ENCODE measurements around the gene PALD1. TPM values are rescaled to one million over a fixed set of nuclear protein-coding genes. Genes with fewer than 3 reads are reported as not detected.

The PALD1 gene
- polyA plus RNA-seq, 3 donors: 0.04 to 0.11 TPM; not detected in 1

GRCh38 chr10:70487824-70488223 lies 9.3 kb downstream of the PALD1 start:
- Histone ChIP-seq H2AFZ (ENCODE audit: insufficient read depth, low read depth, low read length, poor library complexity, severe bottlenecking) (no peak overlapping the region), H3K9ac (ENCODE audit: insufficient read depth, low read length, poor library complexity, severe bottlenecking) (no peak overlapping the region), H3K4me1 (ENCODE audit: control insufficient read depth in 1 of 2, insufficient read depth in 2 of 2, low read length in 2 of 2) (peaks cover 4 to 8% of the 10 kb centered on the region in 2 donors), H4K20me1 (ENCODE audit: insufficient read depth, low read length) (no peaks in the 10 kb centered on the region), H3K4me2 (replicated peaks; ENCODE audit: extremely low read depth, low read length, poor library complexity, severe bottlenecking) (no peak overlapping the region), H3K79me2 (ENCODE audit: insufficient read depth, low read length) (no peaks in the 10 kb centered on the region), H3K27ac (ENCODE audit: low read depth in 1 of 2, low read length in 2 of 2) (no peak overlapping the region), H3K9me3 (replicated peaks in 1 of 2; ENCODE audit: control insufficient read depth in 1 of 2, insufficient read depth in 1 of 2, low read length in 2 of 2) (no peaks in the 10 kb centered on the region), H3K4me3 (replicated peaks in 1 of 3; ENCODE audit: low read depth in 2 of 3, low read length in 3 of 3) (no peak overlapping the region), H3K36me3 (replicated peaks in 1 of 2; ENCODE audit: control insufficient read depth in 1 of 2, insufficient read depth in 2 of 2, low read length in 2 of 2) (no peaks in the 10 kb centered on the region), H3K27me3 (ENCODE audit: control insufficient read depth in 2 of 2, insufficient read depth in 2 of 2, low read length in 2 of 2) (no peaks in the 10 kb centered on the region)
- WGBS (ENCODE audit: insufficient coverage): no CpG with 5 or more reads among the region's 3 CpGs
- no peak overlapping the region for H3K27ac Mint-ChIP-seq
- TF ChIP-seq, protein P1, sequence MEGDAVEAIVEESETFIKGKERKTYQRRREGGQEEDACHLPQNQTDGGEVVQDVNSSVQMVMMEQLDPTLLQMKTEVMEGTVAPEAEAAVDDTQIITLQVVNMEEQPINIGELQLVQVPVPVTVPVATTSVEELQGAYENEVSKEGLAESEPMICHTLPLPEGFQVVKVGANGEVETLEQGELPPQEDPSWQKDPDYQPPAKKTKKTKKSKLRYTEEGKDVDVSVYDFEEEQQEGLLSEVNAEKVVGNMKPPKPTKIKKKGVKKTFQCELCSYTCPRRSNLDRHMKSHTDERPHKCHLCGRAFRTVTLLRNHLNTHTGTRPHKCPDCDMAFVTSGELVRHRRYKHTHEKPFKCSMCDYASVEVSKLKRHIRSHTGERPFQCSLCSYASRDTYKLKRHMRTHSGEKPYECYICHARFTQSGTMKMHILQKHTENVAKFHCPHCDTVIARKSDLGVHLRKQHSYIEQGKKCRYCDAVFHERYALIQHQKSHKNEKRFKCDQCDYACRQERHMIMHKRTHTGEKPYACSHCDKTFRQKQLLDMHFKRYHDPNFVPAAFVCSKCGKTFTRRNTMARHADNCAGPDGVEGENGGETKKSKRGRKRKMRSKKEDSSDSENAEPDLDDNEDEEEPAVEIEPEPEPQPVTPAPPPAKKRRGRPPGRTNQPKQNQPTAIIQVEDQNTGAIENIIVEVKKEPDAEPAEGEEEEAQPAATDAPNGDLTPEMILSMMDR (IDR thresholded peaks at IDR 0.05): no peak
- no peak overlapping the region for H3K4me3 Mint-ChIP-seq
- H3K4me1 Mint-ChIP-seq: peaks cover 9% of the 10 kb centered on the region
- peaks cover 0 to 6% (median 4%) of the 10 kb centered on the region in 3 donors for H3K27me3 Mint-ChIP-seq (ENCODE audit: low read depth in 3 of 3)
- intact Hi-C loops (cut with micrococcal nuclease): no loop called here
- peaks cover 0 to 2% (median 0%) of the 10 kb centered on the region in 7 donors for H3K9me3 Mint-ChIP-seq
- DNase-seq: no peak
- no peaks in the 10 kb centered on the region for H3K36me3 Mint-ChIP-seq

DNA sequence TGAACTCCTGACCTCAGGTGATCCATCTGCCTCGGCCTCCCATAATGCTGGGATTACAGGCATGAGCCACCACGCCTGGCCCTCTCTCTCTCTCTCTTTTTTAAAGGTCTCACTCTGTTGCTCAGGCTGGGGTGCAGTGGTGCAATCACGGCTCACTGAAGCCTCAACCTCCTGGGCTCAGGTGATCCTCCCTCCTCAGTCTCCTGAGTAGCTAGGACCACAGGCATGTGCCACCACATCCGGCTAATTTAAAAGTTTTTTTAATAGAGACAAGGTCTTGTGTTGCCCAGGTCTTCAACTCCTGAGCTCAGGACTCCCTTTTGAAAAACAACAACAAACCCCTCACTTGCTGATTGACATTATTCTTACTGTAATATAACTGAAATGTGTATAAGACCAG lies 11.6 kb downstream of the PALD1 start:
- no peak overlapping the region for H3K4me2 ChIP-seq (replicated peaks; ENCODE audit: extremely low read depth, low read length, poor library complexity, severe bottlenecking)
- peaks cover 27 to 31% of the 10 kb centered on the region in 2 donors for H3K4me1 ChIP-seq (ENCODE audit: control insufficient read depth in 1 of 2, insufficient read depth in 2 of 2, low read length in 2 of 2)
- no peak overlapping the region for H2AFZ ChIP-seq (ENCODE audit: insufficient read depth, low read depth, low read length, poor library complexity, severe bottlenecking)
- no peak overlapping the region for H3K27ac ChIP-seq (ENCODE audit: low read depth in 1 of 2, low read length in 2 of 2)
- H3K27me3 ChIP-seq (ENCODE audit: control insufficient read depth in 2 of 2, insufficient read depth in 2 of 2, low read length in 2 of 2): no peaks in the 10 kb centered on the region
- Mint-ChIP-seq H3K27ac (no peak overlapping the region), H3K36me3 (no peaks in the 10 kb centered on the region), H3K27me3 (ENCODE audit: low read depth in 3 of 3) (peaks cover 6 to 13% (median 11%) of the 10 kb centered on the region in 3 donors), H3K4me1 (peaks cover 32% of the 10 kb centered on the region), H3K4me3 (no peak overlapping the region), H3K9me3 (no peaks in the 10 kb centered on the region)
- intact Hi-C loops (cut with micrococcal nuclease): no loop called here
- H3K79me2 ChIP-seq (ENCODE audit: insufficient read depth, low read length): no peaks in the 10 kb centered on the region
- no peak for DNase-seq
- H3K9me3 ChIP-seq (replicated peaks in 1 of 2; ENCODE audit: control insufficient read depth in 1 of 2, insufficient read depth in 1 of 2, low read length in 2 of 2): no peaks in the 10 kb centered on the region
- no peaks in the 10 kb centered on the region for H3K36me3 ChIP-seq (replicated peaks in 1 of 2; ENCODE audit: control insufficient read depth in 1 of 2, insufficient read depth in 2 of 2, low read length in 2 of 2)
- no peak overlapping the region for H3K9ac ChIP-seq (ENCODE audit: insufficient read depth, low read length, poor library complexity, severe bottlenecking)
- no peaks in the 10 kb centered on the region for H4K20me1 ChIP-seq (ENCODE audit: insufficient read depth, low read length)
- TF ChIP-seq, protein P1 (IDR thresholded peaks at IDR 0.05): no peak
- WGBS (ENCODE audit: insufficient coverage): 100% methylated on average over 2 of the region's 4 CpGs
- no peak overlapping the region for H3K4me3 ChIP-seq (replicated peaks in 1 of 3; ENCODE audit: low read depth in 2 of 3, low read length in 3 of 3)
